SK-N-MC (cell line): ENCODE data around the gene MAPK9.

Experiments used
- DNase-seq: peaks from one replicate; pipeline ENCODE4 v3.0.0-alpha.2; 2011; ENCODE audit warnings: low read depth, low spot score
- H3K27ac ChIP-seq: fragments of 200-600 bp; sonication (generic); 2 replicates; pipeline ENCODE4 v1.5.1; 2016; ENCODE audit warnings: mixed run types
- H3K36me3 ChIP-seq: fragments of 200-600 bp; sonication (generic); 2 replicates; pipeline ENCODE4 v1.6.1; 2017; ENCODE audit warnings: antibody characterized with exemption, low read length, mixed read lengths; ENCODE audit not compliant: insufficient read depth
- H3K4me3 ChIP-seq: fragments of 200-600 bp; sonication (generic); 2 replicates; pipeline ENCODE4 v1.5.1; 2016
- H3K9ac ChIP-seq: fragments of 200-600 bp; sonication (generic); 2 replicates; pipeline ENCODE4 v1.8.0; 2017; ENCODE audit warnings: mixed run types, mixed read lengths; ENCODE audit not compliant: insufficient read length
- H3K9me3 ChIP-seq: fragments of 200-600 bp; sonication (generic); 2 replicates; pipeline ENCODE4 v1.6.1; 2017; ENCODE audit warnings: low read depth, mild to moderate bottlenecking, antibody characterized with exemption, low read length, moderate library complexity, mixed read lengths
- EZH2 ChIP-seq: fragments of 200-600 bp; sonication (generic); IDR thresholded peaks from one replicate; pipeline ENCODE4 v1.6.1; 2017; ENCODE audit warnings: antibody characterized with exemption
- FOXP2 ChIP-seq: optimal IDR thresholded peaks from 2 replicates; pipeline ENCODE3; 2011; ENCODE audit warnings: mild to moderate bottlenecking, moderate library complexity; ENCODE audit not compliant: insufficient read depth; ENCODE audit errors: extremely low read length, control extremely low read depth
- POLR2AphosphoS5 ChIP-seq: IDR thresholded peaks from 2 replicates; pipeline ENCODE4 v1.6.1; 2012; ENCODE audit warnings: mild to moderate bottlenecking, low read depth, low read length, borderline replicate concordance

Gene MAPK9

GRCh38 chr5:180316586-180316985 is 24.7 kb upstream of the MAPK9 start:
- no peaks in the 10 kb centered on the region for H3K9me3 ChIP-seq
- no peak overlapping the region for H3K27ac ChIP-seq
- no peak overlapping the region for H3K9ac ChIP-seq
- no peaks in the 10 kb centered on the region for H3K36me3 ChIP-seq
- no peak overlapping the region for H3K4me3 ChIP-seq
- TF ChIP-seq POLR2AphosphoS5, result no peak
- TF ChIP-seq FOXP2, result no peak
- no peak for TF ChIP-seq EZH2
- no peak for DNase-seq

- no peak overlapping the region for H3K9ac ChIP-seq
- no peaks in the 10 kb centered on the region for H3K9me3 ChIP-seq
- H3K4me3 ChIP-seq, result no peak overlapping the region
- no peaks in the 10 kb centered on the region for H3K36me3 ChIP-seq
- H3K27ac ChIP-seq, result no peak overlapping the region
- no peak for DNase-seq
- TF ChIP-seq POLR2AphosphoS5 (no peak), FOXP2 (no peak), EZH2 (no peak)
These were observed 23.9 kb upstream of the MAPK9 start for GRCh38 chr5:180315762-180316212.

GRCh38 chr5:180313677-180314505 is 22.0 kb upstream of the MAPK9 start:
- TF ChIP-seq POLR2AphosphoS5 (no peak), FOXP2 (no peak), EZH2 (no peak)
- H3K4me3 ChIP-seq, result no peak overlapping the region
- no peak overlapping the region for H3K27ac ChIP-seq
- H3K36me3 ChIP-seq, result no peaks in the 10 kb centered on the region
- no peak for DNase-seq
- no peak overlapping the region for H3K9ac ChIP-seq
- no peaks in the 10 kb centered on the region for H3K9me3 ChIP-seq

GRCh38 chr5:180311216-180311615 is 19.3 kb upstream of the MAPK9 start:
- no peak for DNase-seq
- H3K27ac ChIP-seq, result no peak overlapping the region
- no peaks in the 10 kb centered on the region for H3K36me3 ChIP-seq

GRCh38 chr5:180306796-180307195 is 14.9 kb upstream of the MAPK9 start:
- Histone ChIP-seq H3K9me3 (no peaks in the 10 kb centered on the region), H3K27ac (no peak overlapping the region), H3K4me3 (no peak overlapping the region), H3K36me3 (no peaks in the 10 kb centered on the region), H3K9ac (no peak overlapping the region)
- TF ChIP-seq FOXP2, result no peak
- no peak for TF ChIP-seq POLR2AphosphoS5
- no peak for TF ChIP-seq EZH2
- DNase-seq, result no peak

More at GRCh38 chr5:180311216-180311615, 19.3 kb upstream of the MAPK9 start:
- Histone ChIP-seq H3K9ac (no peak overlapping the region), H3K9me3 (no peaks in the 10 kb centered on the region), H3K4me3 (no peak overlapping the region)
- no peak for TF ChIP-seq POLR2AphosphoS5
- no peak for TF ChIP-seq EZH2
- TF ChIP-seq FOXP2, result no peak

- Histone ChIP-seq H3K27ac (no peak overlapping the region), H3K36me3 (no peaks in the 10 kb centered on the region), H3K4me3 (no peak overlapping the region), H3K9me3 (no peaks in the 10 kb centered on the region), H3K9ac (no peak overlapping the region)
- DNase-seq, result no peak
- no peak for TF ChIP-seq FOXP2
- TF ChIP-seq POLR2AphosphoS5, result no peak
- no peak for TF ChIP-seq EZH2
These were observed 13.6 kb upstream of the MAPK9 start for GRCh38 chr5:180305481-180305880.

- TF ChIP-seq FOXP2, result no peak
- no peak for TF ChIP-seq POLR2AphosphoS5
- no peak for TF ChIP-seq EZH2
- H3K4me3 ChIP-seq, result no peak overlapping the region
These were observed 12.8 kb upstream of the MAPK9 start for GRCh38 chr5:180304431-180305375.

GRCh38 chr5:180304016-180304292 is 12.1 kb upstream of the MAPK9 start:
- H3K27ac ChIP-seq, result no peak overlapping the region

More at GRCh38 chr5:180304431-180305375, 12.8 kb upstream of the MAPK9 start:
- DNase-seq, result no peak
- Histone ChIP-seq H3K36me3 (no peaks in the 10 kb centered on the region), H3K9me3 (no peaks in the 10 kb centered on the region), H3K27ac (no peak overlapping the region), H3K9ac (no peak overlapping the region)

More at GRCh38 chr5:180304016-180304292, 12.1 kb upstream of the MAPK9 start:
- Histone ChIP-seq H3K9ac (no peak overlapping the region), H3K4me3 (no peak overlapping the region), H3K36me3 (no peaks in the 10 kb centered on the region), H3K9me3 (no peaks in the 10 kb centered on the region)
- TF ChIP-seq FOXP2, result no peak
- TF ChIP-seq EZH2, result no peak
- no peak for TF ChIP-seq POLR2AphosphoS5
- DNase-seq, result no peak
